Mucosa of rectum (tissue), 2 donors: Measurements from ENCODE around the gene ZNF275.

Source experiments
- H3K27ac ChIP-seq, 2 donors: one replicate each; pipeline ENCODE4 v1.7.0; 2013; ENCODE audit warnings: inconsistent platforms in 2 of 2, low read depth in 2 of 2, low read length in 2 of 2
- H3K27me3 ChIP-seq, 2 donors: one replicate each; pipeline ENCODE4 v1.7.0; 2013; ENCODE audit warnings: low read length in 2 of 2; ENCODE audit not compliant: control insufficient read depth in 2 of 2, insufficient read depth in 2 of 2
- H3K36me3 ChIP-seq, 2 donors: one replicate each; pipeline ENCODE4 v1.7.0; 2013; ENCODE audit warnings: low read length in 2 of 2; ENCODE audit not compliant: control insufficient read depth in 2 of 2, insufficient read depth in 2 of 2
- H3K4me1 ChIP-seq, 2 donors: one replicate each; pipeline ENCODE4 v1.7.0; 2013; ENCODE audit warnings: low read length in 2 of 2, mild to moderate bottlenecking in 1 of 2; ENCODE audit not compliant: control insufficient read depth in 2 of 2, insufficient read depth in 2 of 2
- H3K4me3 ChIP-seq, 2 donors: one replicate each; pipeline ENCODE4 v1.7.0; 2013; ENCODE audit warnings: low read length in 2 of 2
- H3K9ac ChIP-seq, 2 donors: one replicate each; pipeline ENCODE4 v1.7.0; 2013; ENCODE audit warnings: low read length in 2 of 2, low read depth in 1 of 2, mild to moderate bottlenecking in 1 of 2
- H3K9me3 ChIP-seq, 2 donors: one replicate each; pipeline ENCODE4 v1.7.0; 2013; ENCODE audit warnings: low read length in 2 of 2; ENCODE audit not compliant: control insufficient read depth in 2 of 2
- donor health status: healthy.
- donor health status: Normal muscosa, but diverticular disease.

Gene ZNF275

GRCh38 chrX:153396320-153397195 is 62.6 kb downstream of the ZNF275 start:
- Histone ChIP-seq H3K27me3 (no peaks in the 10 kb centered on the region), H3K27ac (no peak overlapping the region), H3K4me1 (no peaks in the 10 kb centered on the region), H3K36me3 (no peaks in the 10 kb centered on the region), H3K4me3 (no peak overlapping the region), H3K9ac (no peak overlapping the region), H3K9me3 (no peaks in the 10 kb centered on the region)

GRCh38 chrX:153397256-153397960 is 63.5 kb downstream of the ZNF275 start:
- H3K27me3 ChIP-seq = no peaks in the 10 kb centered on the region

GRCh38 chrX:153398275-153398960 is 64.5 kb downstream of the ZNF275 start:
- H3K27me3 ChIP-seq = no peaks in the 10 kb centered on the region
- H3K4me3 ChIP-seq = no peak overlapping the region
- H3K9ac ChIP-seq = no peak overlapping the region
- no peaks in the 10 kb centered on the region for H3K9me3 ChIP-seq
- no peak overlapping the region for H3K27ac ChIP-seq
- H3K4me1 ChIP-seq = no peaks in the 10 kb centered on the region
- H3K36me3 ChIP-seq = no peaks in the 10 kb centered on the region

More at GRCh38 chrX:153397256-153397960, 63.5 kb downstream of the ZNF275 start:
- Histone ChIP-seq H3K4me1 (no peaks in the 10 kb centered on the region), H3K27ac (no peak overlapping the region), H3K9ac (no peak overlapping the region), H3K4me3 (no peak overlapping the region), H3K36me3 (no peaks in the 10 kb centered on the region), H3K9me3 (no peaks in the 10 kb centered on the region)

GRCh38 chrX:153400146-153401132 is 66.5 kb downstream of the ZNF275 start:
- Histone ChIP-seq H3K4me1 (no peaks in the 10 kb centered on the region), H3K9me3 (no peaks in the 10 kb centered on the region), H3K36me3 (no peaks in the 10 kb centered on the region), H3K27me3 (no peaks in the 10 kb centered on the region), H3K4me3 (no peak overlapping the region), H3K27ac (no peak overlapping the region), H3K9ac (no peak overlapping the region)

- no peaks in the 10 kb centered on the region for H3K4me1 ChIP-seq
- H3K36me3 ChIP-seq = no peaks in the 10 kb centered on the region
- H3K4me3 ChIP-seq = no peak within 1 kb of the TSS
- no peaks in the 10 kb centered on the region for H3K9me3 ChIP-seq
- no peaks in the 10 kb centered on the region for H3K27me3 ChIP-seq
- no peak within 1 kb of the TSS for H3K27ac ChIP-seq
- H3K9ac ChIP-seq = no peak within 1 kb of the TSS
These were observed 67.3 kb downstream of the ZNF275 start, which contains the start of gene PNMA6E for GRCh38 chrX:153401133-153401764. Gene PNMA6E, minus strand, starts transcription at chrX:153401350. Its CDS starts 2,501 bp downstream, at chrX:153398849.
